ENCODE measurements around the gene SMIM27. TPM values are rescaled to one million over a fixed set of nuclear protein-coding genes. Genes with fewer than 3 reads are reported as not detected.

SMIM27 gene
- total and polyA plus RNA-seq, 2 experiments from 2014 or later: 3.4 to 106 TPM

DNA sequence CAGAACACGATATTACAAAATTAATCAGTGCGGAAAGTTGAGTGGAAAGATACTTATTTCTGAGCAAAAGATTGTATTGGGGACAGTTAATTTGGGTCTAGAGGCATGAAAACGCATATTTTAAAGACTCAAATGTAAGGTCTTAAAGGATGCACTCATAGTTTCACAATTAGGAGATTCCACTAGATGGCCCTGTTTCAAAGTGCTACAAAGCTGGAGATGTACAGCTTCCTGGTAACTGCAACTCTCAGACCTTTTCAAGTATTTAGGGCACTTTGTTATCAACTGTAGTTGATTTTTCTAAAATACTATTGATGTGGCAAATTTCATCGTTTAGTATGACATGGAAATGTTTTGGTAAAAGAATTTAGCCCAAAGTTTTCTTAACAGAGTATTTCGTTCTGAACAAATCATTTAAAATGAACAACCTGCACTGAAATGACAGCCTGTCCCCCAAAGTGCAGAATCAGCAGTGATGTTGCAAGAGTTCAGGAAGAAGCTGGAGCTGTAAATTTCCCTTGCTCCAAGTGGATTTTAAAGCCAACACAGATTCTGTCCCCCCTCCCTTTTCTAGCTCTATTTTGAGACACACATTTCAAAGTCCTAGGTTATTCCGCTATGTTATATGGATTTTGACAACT, 37.1 kb downstream of the SMIM27 start:
- Mint-ChIP-seq H3K4me1 (no peaks in the 10 kb centered on the region), H3K27ac (no peak overlapping the region), H3K4me3 (no peak overlapping the region), H3K36me3 (ENCODE audit: low read depth) (no peaks in the 10 kb centered on the region), H3K27me3 (ENCODE audit: insufficient read depth, low read depth, poor library complexity) (no peaks in the 10 kb centered on the region), H3K9me3 (no peaks in the 10 kb centered on the region)
- Histone ChIP-seq H3K79me2 (replicated peaks; ENCODE audit: insufficient read depth) (no peaks in the 10 kb centered on the region), H3K4me3 (no peak overlapping the region), H3F3A (replicated peaks; ENCODE audit: low read depth) (no peaks in the 10 kb centered on the region), H4K20me1 (replicated peaks; ENCODE audit: insufficient read depth) (no peaks in the 10 kb centered on the region), H3K36me3 (ENCODE audit: insufficient read depth) (no peaks in the 10 kb centered on the region), H2AFZ (no peak overlapping the region), H3K4me2 (no peak overlapping the region), H3K9me2 (ENCODE audit: insufficient read depth) (0 out of 2 replicates have a peak, but pooled peaks cover 3% of the 10 kb centered on the region), H3K4me1 (ENCODE audit: insufficient read depth) (no peaks in the 10 kb centered on the region), H3K27ac (ENCODE audit: low read depth) (no peak overlapping the region), H3K27me3 (ENCODE audit: insufficient read depth) (no peaks in the 10 kb centered on the region)
- DNase-seq (ENCODE audit: low spot score): peak; percentile 57
- TF ChIP-seq EZH2phosphoT487 (IDR thresholded peaks at IDR 0.05; ENCODE audit: unreplicated experiment): no peak
- TF ChIP-seq, protein P1, sequence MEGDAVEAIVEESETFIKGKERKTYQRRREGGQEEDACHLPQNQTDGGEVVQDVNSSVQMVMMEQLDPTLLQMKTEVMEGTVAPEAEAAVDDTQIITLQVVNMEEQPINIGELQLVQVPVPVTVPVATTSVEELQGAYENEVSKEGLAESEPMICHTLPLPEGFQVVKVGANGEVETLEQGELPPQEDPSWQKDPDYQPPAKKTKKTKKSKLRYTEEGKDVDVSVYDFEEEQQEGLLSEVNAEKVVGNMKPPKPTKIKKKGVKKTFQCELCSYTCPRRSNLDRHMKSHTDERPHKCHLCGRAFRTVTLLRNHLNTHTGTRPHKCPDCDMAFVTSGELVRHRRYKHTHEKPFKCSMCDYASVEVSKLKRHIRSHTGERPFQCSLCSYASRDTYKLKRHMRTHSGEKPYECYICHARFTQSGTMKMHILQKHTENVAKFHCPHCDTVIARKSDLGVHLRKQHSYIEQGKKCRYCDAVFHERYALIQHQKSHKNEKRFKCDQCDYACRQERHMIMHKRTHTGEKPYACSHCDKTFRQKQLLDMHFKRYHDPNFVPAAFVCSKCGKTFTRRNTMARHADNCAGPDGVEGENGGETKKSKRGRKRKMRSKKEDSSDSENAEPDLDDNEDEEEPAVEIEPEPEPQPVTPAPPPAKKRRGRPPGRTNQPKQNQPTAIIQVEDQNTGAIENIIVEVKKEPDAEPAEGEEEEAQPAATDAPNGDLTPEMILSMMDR (conservative IDR thresholded peaks at IDR 0.05; ENCODE audit: low read depth in 2 of 2): peak; percentile 56 to 73
- ATAC-seq: peak; percentile 67

DNA sequence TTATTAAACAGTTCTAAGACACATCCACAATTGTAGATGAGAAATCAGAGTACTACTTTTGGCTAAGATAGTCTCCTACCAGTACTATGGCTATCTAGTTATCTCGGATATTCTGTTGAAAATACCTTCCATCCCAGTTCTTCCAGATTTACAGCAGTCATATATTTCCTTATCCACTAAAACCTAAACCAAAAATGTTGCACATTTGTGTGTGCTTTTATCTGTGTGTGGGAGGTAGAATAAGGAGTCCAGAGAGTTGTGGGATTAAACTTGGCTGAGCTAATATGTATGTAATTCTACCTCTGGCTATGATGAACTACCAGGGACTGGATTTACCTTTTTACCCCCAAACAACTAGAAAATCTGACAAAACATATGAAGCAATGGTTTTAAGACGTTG, 38.3 kb downstream of the SMIM27 start:
- no peaks in the 10 kb centered on the region for H4K20me1 ChIP-seq (replicated peaks; ENCODE audit: insufficient read depth)
- no peak overlapping the region for H3K4me2 ChIP-seq
- H3K36me3 ChIP-seq (ENCODE audit: insufficient read depth): no peaks in the 10 kb centered on the region
- H3K4me3 ChIP-seq: no peak overlapping the region
- ATAC-seq (no peak), DNase-seq (ENCODE audit: low spot score) (no peak)
- no peaks in the 10 kb centered on the region for H3K4me1 Mint-ChIP-seq
- no peak overlapping the region for H2AFZ ChIP-seq
- no peaks in the 10 kb centered on the region for H3F3A ChIP-seq (replicated peaks; ENCODE audit: low read depth)
- no peaks in the 10 kb centered on the region for H3K4me1 ChIP-seq (ENCODE audit: insufficient read depth)
- no peak overlapping the region for H3K27ac ChIP-seq (ENCODE audit: low read depth)
- H3K27ac Mint-ChIP-seq: no peak overlapping the region
- H3K9me3 Mint-ChIP-seq: no peaks in the 10 kb centered on the region
- H3K27me3 Mint-ChIP-seq (ENCODE audit: insufficient read depth, low read depth, poor library complexity): no peaks in the 10 kb centered on the region
- H3K9me2 ChIP-seq (ENCODE audit: insufficient read depth): 0 out of 2 replicates have a peak, but pooled peaks cover 3% of the 10 kb centered on the region
- H3K36me3 Mint-ChIP-seq (ENCODE audit: low read depth): no peaks in the 10 kb centered on the region
- no peaks in the 10 kb centered on the region for H3K79me2 ChIP-seq (replicated peaks; ENCODE audit: insufficient read depth)
- H3K27me3 ChIP-seq (ENCODE audit: insufficient read depth): no peaks in the 10 kb centered on the region
- no peak overlapping the region for H3K4me3 Mint-ChIP-seq
- TF ChIP-seq, protein P2, sequence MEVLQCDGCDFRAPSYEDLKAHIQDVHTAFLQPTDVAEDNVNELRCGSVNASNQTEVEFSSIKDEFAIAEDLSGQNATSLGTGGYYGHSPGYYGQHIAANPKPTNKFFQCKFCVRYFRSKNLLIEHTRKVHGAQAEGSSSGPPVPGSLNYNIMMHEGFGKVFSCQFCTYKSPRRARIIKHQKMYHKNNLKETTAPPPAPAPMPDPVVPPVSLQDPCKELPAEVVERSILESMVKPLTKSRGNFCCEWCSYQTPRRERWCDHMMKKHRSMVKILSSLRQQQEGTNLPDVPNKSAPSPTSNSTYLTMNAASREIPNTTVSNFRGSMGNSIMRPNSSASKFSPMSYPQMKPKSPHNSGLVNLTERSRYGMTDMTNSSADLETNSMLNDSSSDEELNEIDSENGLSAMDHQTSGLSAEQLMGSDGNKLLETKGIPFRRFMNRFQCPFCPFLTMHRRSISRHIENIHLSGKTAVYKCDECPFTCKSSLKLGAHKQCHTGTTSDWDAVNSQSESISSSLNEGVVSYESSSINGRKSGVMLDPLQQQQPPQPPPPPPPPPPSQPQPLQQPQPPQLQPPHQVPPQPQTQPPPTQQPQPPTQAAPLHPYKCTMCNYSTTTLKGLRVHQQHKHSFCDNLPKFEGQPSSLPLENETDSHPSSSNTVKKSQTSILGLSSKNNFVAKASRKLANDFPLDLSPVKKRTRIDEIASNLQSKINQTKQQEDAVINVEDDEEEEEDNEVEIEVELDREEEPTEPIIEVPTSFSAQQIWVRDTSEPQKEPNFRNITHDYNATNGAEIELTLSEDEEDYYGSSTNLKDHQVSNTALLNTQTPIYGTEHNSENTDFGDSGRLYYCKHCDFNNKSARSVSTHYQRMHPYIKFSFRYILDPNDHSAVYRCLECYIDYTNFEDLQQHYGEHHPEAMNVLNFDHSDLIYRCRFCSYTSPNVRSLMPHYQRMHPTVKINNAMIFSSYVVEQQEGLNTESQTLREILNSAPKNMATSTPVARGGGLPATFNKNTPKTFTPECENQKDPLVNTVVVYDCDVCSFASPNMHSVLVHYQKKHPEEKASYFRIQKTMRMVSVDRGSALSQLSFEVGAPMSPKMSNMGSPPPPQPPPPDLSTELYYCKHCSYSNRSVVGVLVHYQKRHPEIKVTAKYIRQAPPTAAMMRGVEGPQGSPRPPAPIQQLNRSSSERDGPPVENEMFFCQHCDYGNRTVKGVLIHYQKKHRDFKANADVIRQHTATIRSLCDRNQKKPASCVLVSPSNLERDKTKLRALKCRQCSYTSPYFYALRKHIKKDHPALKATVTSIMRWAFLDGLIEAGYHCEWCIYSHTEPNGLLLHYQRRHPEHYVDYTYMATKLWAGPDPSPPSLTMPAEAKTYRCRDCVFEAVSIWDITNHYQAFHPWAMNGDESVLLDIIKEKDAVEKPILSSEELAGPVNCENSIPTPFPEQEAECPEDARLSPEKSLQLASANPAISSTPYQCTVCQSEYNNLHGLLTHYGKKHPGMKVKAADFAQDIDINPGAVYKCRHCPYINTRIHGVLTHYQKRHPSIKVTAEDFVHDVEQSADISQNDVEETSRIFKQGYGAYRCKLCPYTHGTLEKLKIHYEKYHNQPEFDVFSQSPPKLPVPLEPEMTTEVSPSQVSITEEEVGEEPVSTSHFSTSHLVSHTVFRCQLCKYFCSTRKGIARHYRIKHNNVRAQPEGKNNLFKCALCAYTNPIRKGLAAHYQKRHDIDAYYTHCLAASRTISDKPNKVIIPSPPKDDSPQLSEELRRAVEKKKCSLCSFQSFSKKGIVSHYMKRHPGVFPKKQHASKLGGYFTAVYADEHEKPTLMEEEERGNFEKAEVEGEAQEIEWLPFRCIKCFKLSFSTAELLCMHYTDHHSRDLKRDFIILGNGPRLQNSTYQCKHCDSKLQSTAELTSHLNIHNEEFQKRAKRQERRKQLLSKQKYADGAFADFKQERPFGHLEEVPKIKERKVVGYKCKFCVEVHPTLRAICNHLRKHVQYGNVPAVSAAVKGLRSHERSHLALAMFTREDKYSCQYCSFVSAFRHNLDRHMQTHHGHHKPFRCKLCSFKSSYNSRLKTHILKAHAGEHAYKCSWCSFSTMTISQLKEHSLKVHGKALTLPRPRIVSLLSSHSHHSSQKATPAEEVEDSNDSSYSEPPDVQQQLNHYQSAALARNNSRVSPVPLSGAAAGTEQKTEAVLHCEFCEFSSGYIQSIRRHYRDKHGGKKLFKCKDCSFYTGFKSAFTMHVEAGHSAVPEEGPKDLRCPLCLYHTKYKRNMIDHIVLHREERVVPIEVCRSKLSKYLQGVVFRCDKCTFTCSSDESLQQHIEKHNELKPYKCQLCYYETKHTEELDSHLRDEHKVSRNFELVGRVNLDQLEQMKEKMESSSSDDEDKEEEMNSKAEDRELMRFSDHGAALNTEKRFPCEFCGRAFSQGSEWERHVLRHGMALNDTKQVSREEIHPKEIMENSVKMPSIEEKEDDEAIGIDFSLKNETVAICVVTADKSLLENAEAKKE (CRISPR knock-in tag; IDR thresholded peaks at IDR 0.05): no peak
- no peak for TF ChIP-seq NANOG (IDR thresholded peaks at IDR 0.05; ENCODE audit: borderline replicate concordance)
- TF ChIP-seq, protein P1 (conservative IDR thresholded peaks at IDR 0.05; ENCODE audit: low read depth in 2 of 2): no peak
- no peak for TF ChIP-seq STAT1 (IDR thresholded peaks at IDR 0.05; ENCODE audit: unreplicated experiment)
- TF ChIP-seq, protein P3, sequence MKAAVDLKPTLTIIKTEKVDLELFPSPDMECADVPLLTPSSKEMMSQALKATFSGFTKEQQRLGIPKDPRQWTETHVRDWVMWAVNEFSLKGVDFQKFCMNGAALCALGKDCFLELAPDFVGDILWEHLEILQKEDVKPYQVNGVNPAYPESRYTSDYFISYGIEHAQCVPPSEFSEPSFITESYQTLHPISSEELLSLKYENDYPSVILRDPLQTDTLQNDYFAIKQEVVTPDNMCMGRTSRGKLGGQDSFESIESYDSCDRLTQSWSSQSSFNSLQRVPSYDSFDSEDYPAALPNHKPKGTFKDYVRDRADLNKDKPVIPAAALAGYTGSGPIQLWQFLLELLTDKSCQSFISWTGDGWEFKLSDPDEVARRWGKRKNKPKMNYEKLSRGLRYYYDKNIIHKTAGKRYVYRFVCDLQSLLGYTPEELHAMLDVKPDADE (IDR thresholded peaks at IDR 0.05): no peak
- TF ChIP-seq ZNF331 (CRISPR knock-in tag; IDR thresholded peaks at IDR 0.05; ENCODE audit: low read depth): no peak
- no peak for TF ChIP-seq EZH2 (IDR thresholded peaks at IDR 0.05; ENCODE audit: low read depth, unreplicated experiment)
- no peak for TF ChIP-seq EZH2phosphoT487 (IDR thresholded peaks at IDR 0.05; ENCODE audit: unreplicated experiment)
- no peak for TF ChIP-seq POLR2AphosphoS5 (IDR thresholded peaks at IDR 0.05; ENCODE audit: low read depth)
- no peak for TF ChIP-seq ZNF114 (CRISPR knock-in tag; IDR thresholded peaks at IDR 0.05)

Measured in GM23338 (cell line).